OCI-LY7 (cell line): ENCODE results near the gene SLC7A7. TPM values are rescaled to one million over a fixed set of nuclear protein-coding genes. Genes with fewer than 3 reads are reported as not detected.
A peak's percentile ranks its signal among the peaks of the same experiment; 100 is the strongest.

Experiments
- BruUV-seq: library from RNA; stranded (reverse); fragments of 400-500 nt; replicated peaks from 2 replicates; lab custom pipeline; 2021; lab: Mats Ljungman, UMichigan
- CTCF ChIA-PET: fragments of 300-600 bp; sonication (Branson Sonifier 250); formaldehyde crosslinking; loops from one replicate; lab custom pipeline; 2022; ENCODE audit warnings: antibody characterized with exemption; ENCODE audit not compliant: unreplicated experiment; lab: Charles Lee
- POLR2A ChIA-PET: fragments of 300-600 bp; sonication (Branson Sonifier 250); formaldehyde crosslinking; loops from one replicate; lab custom pipeline; 2022; ENCODE audit warnings: antibody characterized with exemption; lab: Charles Lee
- DNase-seq: peaks from one replicate; pipeline ENCODE4 v3.0.0-alpha.2; 2015; ENCODE audit warnings: low spot score
- H2AFZ ChIP-seq: fragments of 200-600 bp; sonication (generic), shearing (Covaris generic); 2 replicates; pipeline ENCODE4 v1.6.1; 2014; ENCODE audit warnings: mild to moderate bottlenecking, antibody characterized with exemption, low read length, moderate library complexity
- H3K27ac ChIP-seq: fragments of 200-600 bp; sonication (generic); 2 replicates; pipeline ENCODE4 v1.5.1; 2014; ENCODE audit warnings: mixed run types, low read depth, mild to moderate bottlenecking, moderate library complexity, low read length, inconsistent platforms; ENCODE audit not compliant: poor library complexity, severe bottlenecking
- H3K36me3 ChIP-seq: fragments of 200-600 bp; sonication (generic); 2 replicates; pipeline ENCODE4 v1.6.1; 2014; ENCODE audit warnings: mild to moderate bottlenecking, antibody characterized with exemption, low read length, moderate library complexity, mixed read lengths; ENCODE audit not compliant: insufficient read depth
- H3K4me1 ChIP-seq: fragments of 200-600 bp; sonication (generic); 2 replicates; pipeline ENCODE4 v1.5.1; 2014; ENCODE audit warnings: mild to moderate bottlenecking, low read length; ENCODE audit not compliant: insufficient read depth, poor library complexity, severe bottlenecking
- H3K4me2 ChIP-seq: fragments of 200-600 bp; sonication (generic); 2 replicates; pipeline ENCODE4 v1.6.1; 2014; ENCODE audit warnings: mild to moderate bottlenecking, low read length
- H3K4me3 ChIP-seq: fragments of 200-600 bp; sonication (generic); 2 replicates; pipeline ENCODE4 v1.5.1; 2014; ENCODE audit warnings: mild to moderate bottlenecking, low read depth, low read length; ENCODE audit not compliant: poor library complexity, severe bottlenecking
- H3K79me2 ChIP-seq: fragments of 200-600 bp; sonication (generic); 2 replicates; pipeline ENCODE4 v1.6.1; 2016; ENCODE audit warnings: low read depth, mild to moderate bottlenecking, low read length, moderate library complexity, mixed read lengths; ENCODE audit not compliant: insufficient read depth
- H3K9me2 ChIP-seq: fragments of 200-600 bp; sonication (generic); 2 replicates; pipeline ENCODE4 v1.6.1; 2016; ENCODE audit warnings: mild to moderate bottlenecking, low read length, mixed read lengths; ENCODE audit not compliant: insufficient read depth
- H3K9me3 ChIP-seq: fragments of 200-600 bp; sonication (generic); 2 replicates; pipeline ENCODE4 v1.6.1; 2014; ENCODE audit warnings: mild to moderate bottlenecking, mixed run types, low read length, mixed read lengths
- H4K20me1 ChIP-seq: fragments of 200-600 bp; sonication (generic); 2 replicates; pipeline ENCODE4 v1.6.1; 2014; ENCODE audit warnings: mild to moderate bottlenecking, antibody characterized with exemption, low read length, moderate library complexity, mixed read lengths; ENCODE audit not compliant: insufficient read depth
- CTCF ChIP-seq: fragments of 200-600 bp; sonication (generic); conservative IDR thresholded peaks from 2 replicates; pipeline ENCODE4 v1.5.1; 2014; ENCODE audit warnings: mild to moderate bottlenecking, antibody characterized with exemption, low read length, moderate library complexity, mixed read lengths
- EZH2phosphoT487 ChIP-seq: fragments of 200-600 bp; sonication (generic); IDR thresholded peaks from 2 replicates; pipeline ENCODE4 v1.6.1; 2018; ENCODE audit warnings: low read depth, borderline replicate concordance, mild to moderate bottlenecking, mixed run types, antibody characterized with exemption, low read length, moderate library complexity, mixed read lengths
- intact Hi-C: fragments of 100-400 bp; cut with micrococcal nuclease; formaldehyde crosslinking; loops from one replicate; pipeline ENCODE4 v1.10.0; 2022; ENCODE audit not compliant: unreplicated experiment
- total RNA-seq, 2 experiments: library from RNA; depleted of rRNA in 1 of 2; stranded (reverse); fragments of >200 nt in 1 of 2; shearing (Covaris generic) in 1 of 2; gene quantifications; 2 replicates each; pipeline ENCODE4 v1.2.3, GENCODE V29; 2014 to 2022

The SLC7A7 gene
- total RNA-seq, 2 experiments from 2014 or later = 30.6 to 59.2 TPM

- Histone ChIP-seq H3K9me3 (no peaks in the 10 kb centered on the region), H3K36me3 (no peaks in the 10 kb centered on the region), H2AFZ (peak overlapping the region; percentile 89), H3K4me2 (peak overlapping the region; percentile 78), H3K9me2 (no peaks in the 10 kb centered on the region), H4K20me1 (no peaks in the 10 kb centered on the region), H3K79me2 (no peaks in the 10 kb centered on the region), H3K4me3 (peak overlapping the region; percentile 46), H3K27ac (peak overlapping the region; percentile 73), H3K4me1 (peaks cover 29% of the 10 kb centered on the region)
- POLR2A ChIA-PET = interaction anchor here (0.6 to 2.3 kb wide), 7 partner anchors 12 to 183 kb away, joined by 3 to 10 read pairs (median 3); partner anchors contain the start of gene LRP10
- peak; percentile 67 for DNase-seq
- TF ChIP-seq EZH2phosphoT487 = no peak
- peak; percentile 64 for TF ChIP-seq CTCF
- intact Hi-C loops = loop anchor here (1.0 kb wide), 2 partner anchors 18 to 105 kb away; partner anchors contain the start of gene OXA1L
- BruUV-seq = no TSS peak
- CTCF ChIA-PET = interaction anchor here (1.0 kb wide), 1 partner anchor 103 kb away, joined by 3 read pairs; no protein-coding TSS in a partner anchor
These were observed 66.6 kb downstream of the SLC7A7 start for GRCh38 chr14:22748631-22749068.

GRCh38 chr14:22748206-22748605 is 67.0 kb downstream of the SLC7A7 start:
- ChIA-PET POLR2A (interaction anchor here (0.7 to 1.7 kb wide), 3 partner anchors 13 to 175 kb away, joined by 3 to 10 read pairs (median 5); no protein-coding TSS in a partner anchor), CTCF (no interaction called here)
- H4K20me1 ChIP-seq = no peaks in the 10 kb centered on the region
- no TSS peak for BruUV-seq
- no peak for TF ChIP-seq CTCF
- TF ChIP-seq EZH2phosphoT487 = no peak
- H3K9me2 ChIP-seq = no peaks in the 10 kb centered on the region
- peak overlapping the region; percentile 78 for H3K4me2 ChIP-seq
- intact Hi-C loops = loop anchor here (1.0 kb wide), 1 partner anchor 18 kb away; the partner anchor contains the start of gene OXA1L
- H3K4me3 ChIP-seq = peak overlapping the region; percentile 46
- DNase-seq = no peak
- H3K79me2 ChIP-seq = no peaks in the 10 kb centered on the region
- H3K27ac ChIP-seq = peak overlapping the region; percentile 73
- no peaks in the 10 kb centered on the region for H3K9me3 ChIP-seq
- H3K36me3 ChIP-seq = no peaks in the 10 kb centered on the region
- H3K4me1 ChIP-seq = peaks cover 24% of the 10 kb centered on the region
- peak overlapping the region; percentile 89 for H2AFZ ChIP-seq

- POLR2A ChIA-PET = interaction anchor here (0.7 to 1.6 kb wide), 2 partner anchors 103 to 175 kb away, joined by 3 to 5 read pairs; no protein-coding TSS in a partner anchor
- Histone ChIP-seq H3K79me2 (no peaks in the 10 kb centered on the region), H3K4me1 (peaks cover 22% of the 10 kb centered on the region), H2AFZ (peak overlapping the region; percentile 89; the same call in 1 of the 2 replicates), H3K4me3 (no peak overlapping the region), H4K20me1 (no peaks in the 10 kb centered on the region), H3K4me2 (peak overlapping the region; percentile 78; the same call in 1 of the 2 replicates), H3K9me3 (no peaks in the 10 kb centered on the region), H3K27ac (peak overlapping the region; percentile 73), H3K36me3 (no peaks in the 10 kb centered on the region), H3K9me2 (no peaks in the 10 kb centered on the region)
- no peak for DNase-seq
- CTCF ChIA-PET = no interaction called here
- no TSS peak for BruUV-seq
- TF ChIP-seq CTCF = no peak
- intact Hi-C loops = loop anchor here (1.0 kb wide), 1 partner anchor 19 kb away; the partner anchor contains the start of gene OXA1L
These were observed 67.5 kb downstream of the SLC7A7 start for GRCh38 chr14:22747769-22748168.
